ENCODE results near the gene TMEM259. TPM values are rescaled to one million over a fixed set of nuclear protein-coding genes. Genes with fewer than 3 reads are reported as not detected.

TMEM259 gene
- polyA plus RNA-seq, 3 donors, result 92.3 to 145 (median 126) TPM

- DNase-seq (ENCODE audit: extremely low read depth in 1 of 11, low read depth in 9 of 11, low spot score in 4 of 11), result no peak
These were observed 21.6 kb downstream of the TMEM259 start for GRCh38 chr19:999379-999719.

DNA sequence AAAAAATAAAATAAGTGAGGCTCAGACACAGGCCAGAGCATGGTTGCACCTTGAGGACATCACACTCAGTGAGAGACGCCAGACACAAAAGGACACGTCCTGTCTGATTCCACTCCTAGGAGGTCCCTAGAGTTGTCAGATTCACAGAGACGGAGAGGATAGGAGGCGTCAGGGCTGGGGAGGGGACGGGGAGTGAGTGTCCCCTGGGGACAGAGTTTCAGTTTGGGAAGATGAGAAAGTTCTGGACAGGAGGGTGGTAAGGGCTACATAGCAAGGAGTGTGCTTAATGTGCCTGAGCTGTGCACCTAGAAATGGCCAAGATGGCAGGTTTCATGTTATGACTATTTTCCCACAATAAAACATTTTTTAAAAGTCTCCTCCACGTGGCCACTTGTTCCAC, 22.9 kb downstream of the TMEM259 start:
- no peak for DNase-seq (ENCODE audit: extremely low read depth in 1 of 11, low read depth in 9 of 11, low spot score in 4 of 11)

- DNase-seq (ENCODE audit: extremely low read depth in 1 of 11, low read depth in 9 of 11, low spot score in 4 of 11), result no peak
These were observed 24.7 kb downstream of the TMEM259 start for GRCh38 chr19:996051-996838.

DNA sequence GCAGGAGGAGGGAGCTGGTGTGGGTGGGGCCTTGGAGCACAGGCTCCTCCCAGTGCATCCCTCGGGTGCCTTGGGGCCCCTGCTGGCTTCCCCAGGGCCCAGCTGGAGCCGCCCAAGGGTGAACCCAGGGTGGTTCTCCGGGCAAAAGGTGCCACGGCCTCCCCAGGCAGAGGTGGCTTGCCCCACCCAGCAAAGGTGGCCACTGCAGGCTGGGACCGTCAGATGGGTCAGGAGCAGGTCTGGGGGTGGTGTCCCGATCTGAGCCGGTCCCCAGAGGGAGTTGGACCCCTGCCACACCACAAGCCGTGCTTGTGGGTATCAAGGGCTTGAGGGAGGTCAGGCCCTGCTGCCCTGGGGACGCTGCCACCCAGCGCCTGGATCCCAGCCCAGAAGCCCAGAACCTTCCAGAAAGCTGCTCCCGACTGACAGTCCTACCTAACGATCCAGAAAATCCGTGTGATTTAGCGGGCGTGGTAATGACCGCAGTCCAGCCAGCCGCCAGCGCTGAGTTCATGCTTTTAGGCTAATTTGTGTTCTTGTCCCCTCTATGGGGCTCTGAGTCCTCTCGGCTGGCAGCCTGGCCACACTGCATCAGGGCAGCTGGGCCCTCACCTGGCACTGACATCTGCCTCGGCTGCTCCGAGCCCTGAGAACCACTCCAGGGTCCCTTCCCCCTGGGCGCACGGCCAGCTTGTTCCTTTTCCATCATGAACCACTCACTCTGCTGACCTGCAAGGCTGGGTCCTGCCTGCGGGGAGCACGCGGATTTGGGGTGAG, 25.7 kb downstream of the TMEM259 start:
- no peak for DNase-seq (ENCODE audit: extremely low read depth in 1 of 11, low read depth in 9 of 11, low spot score in 4 of 11)

DNA sequence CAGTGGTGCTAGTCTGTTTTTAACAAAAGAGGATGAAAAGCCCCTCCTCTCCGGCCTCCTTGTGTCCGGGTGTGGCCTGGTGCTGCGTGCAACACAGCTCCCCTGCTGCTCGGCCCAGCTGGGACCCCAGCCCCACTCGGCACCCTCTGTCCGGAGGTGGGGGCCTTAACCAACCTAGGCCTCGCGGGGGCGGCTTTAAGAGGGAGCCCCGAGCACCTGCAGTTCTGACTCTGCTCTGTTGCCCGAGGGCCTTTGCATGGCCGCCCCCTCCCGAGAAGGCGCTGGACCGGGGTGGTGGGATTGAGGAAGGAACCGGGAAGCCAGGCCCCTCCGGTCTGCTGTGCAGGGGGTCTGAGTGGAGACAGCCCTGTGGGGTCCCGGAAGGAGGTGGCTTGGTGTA, 26.4 kb downstream of the TMEM259 start:
- DNase-seq (ENCODE audit: extremely low read depth in 1 of 11, low read depth in 9 of 11, low spot score in 4 of 11), result no peak

DNA sequence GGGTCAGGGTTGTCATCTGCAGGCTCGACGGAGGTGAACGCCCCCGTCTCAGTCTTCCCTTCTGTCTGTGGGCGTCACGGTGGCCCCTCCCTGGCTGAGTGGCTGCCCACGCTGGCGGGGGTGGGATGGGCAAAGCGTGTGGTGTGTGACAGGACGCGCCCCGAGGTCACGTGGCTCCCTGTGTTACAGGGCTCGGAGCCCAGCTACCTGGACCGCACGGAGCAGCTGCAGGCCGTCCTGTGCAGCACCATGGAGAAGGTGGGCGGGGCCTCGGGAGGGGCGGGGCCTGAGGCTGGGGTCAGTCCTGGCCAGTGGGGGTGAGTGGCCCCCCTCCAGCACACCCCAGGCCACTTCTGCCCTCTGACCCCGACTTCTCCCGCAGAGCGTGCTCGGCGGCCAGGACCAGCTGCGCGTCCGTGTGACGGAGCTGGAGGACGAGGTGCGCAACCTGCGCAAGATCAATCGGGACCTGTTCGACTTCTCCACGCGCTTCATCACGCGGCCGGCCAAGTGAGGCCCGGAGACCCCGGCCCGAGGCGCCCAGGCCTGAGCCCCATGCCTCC, 27.0 kb downstream of the TMEM259 start:
- DNase-seq (ENCODE audit: extremely low read depth in 1 of 11, low read depth in 9 of 11, low spot score in 4 of 11), result no peak

GRCh38 chr19:993361-993830, 27.5 kb downstream of the TMEM259 start:
- no peak for DNase-seq (ENCODE audit: extremely low read depth in 1 of 11, low read depth in 9 of 11, low spot score in 4 of 11)

- DNase-seq (ENCODE audit: extremely low read depth in 1 of 11, low read depth in 9 of 11, low spot score in 4 of 11), result no peak
These were observed 28.3 kb downstream of the TMEM259 start for GRCh38 chr19:992670-993055.

DNA sequence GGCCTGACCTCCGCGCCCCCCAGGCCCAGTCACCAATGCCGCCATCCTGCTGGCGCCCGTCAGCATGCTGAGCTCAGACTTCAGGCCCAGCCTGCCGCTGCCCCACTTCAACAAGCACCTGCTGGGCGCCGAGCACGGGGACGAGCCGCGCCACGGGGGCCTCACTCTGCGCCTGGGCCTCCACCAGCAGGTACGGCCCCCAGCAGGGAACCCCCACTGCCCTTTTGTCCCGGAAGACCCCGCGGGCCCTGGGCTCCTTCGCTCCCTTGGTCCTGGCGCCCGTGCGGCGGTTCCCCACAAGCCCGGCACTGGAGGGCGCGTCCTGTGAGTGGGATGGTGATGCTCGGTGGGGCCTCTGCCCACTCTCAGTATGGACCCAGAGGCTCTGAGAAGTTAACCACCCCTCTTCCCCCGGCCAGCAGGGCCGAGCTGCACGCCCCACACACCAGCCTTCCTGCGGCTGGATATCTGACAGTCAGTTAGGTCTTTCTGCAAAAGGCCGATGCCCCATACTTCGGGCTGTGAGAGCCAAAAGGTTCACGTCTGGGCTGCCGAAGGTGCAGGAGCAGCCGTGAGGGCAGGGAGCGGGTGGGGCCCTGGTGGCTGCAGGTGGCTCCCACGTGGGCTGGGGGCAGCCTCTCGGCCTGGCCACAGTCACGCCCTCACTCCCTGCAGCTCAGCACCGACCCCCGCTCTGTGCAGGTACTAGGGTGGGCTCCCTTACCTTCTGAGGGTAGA, 28.8 kb downstream of the TMEM259 start:
- no peak for DNase-seq (ENCODE audit: extremely low read depth in 1 of 11, low read depth in 9 of 11, low spot score in 4 of 11)

GRCh38 chr19:991174-991931, 29.6 kb downstream of the TMEM259 start:
- no peak for DNase-seq (ENCODE audit: extremely low read depth in 1 of 11, low read depth in 9 of 11, low spot score in 4 of 11)

DNA sequence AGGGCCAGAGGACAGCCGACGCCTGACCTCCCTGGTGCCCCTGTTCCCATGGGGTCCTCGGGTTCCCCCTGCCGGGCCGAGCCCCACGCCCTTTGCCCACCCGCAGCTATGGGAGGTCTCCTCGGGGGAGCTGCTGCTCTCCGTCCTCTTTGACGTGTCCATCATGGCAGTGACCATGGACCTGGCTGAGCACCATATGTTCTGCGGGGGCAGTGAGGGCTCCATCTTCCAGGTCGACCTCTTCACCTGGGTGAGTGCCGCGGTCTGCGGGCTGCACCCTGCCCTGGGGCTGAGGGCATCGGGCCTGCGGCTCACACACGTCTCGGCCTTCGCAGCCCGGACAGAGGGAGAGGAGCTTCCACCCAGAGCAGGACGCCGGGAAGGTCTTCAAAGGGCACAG, 30.2 kb downstream of the TMEM259 start:
- no peak for DNase-seq (ENCODE audit: extremely low read depth in 1 of 11, low read depth in 9 of 11, low spot score in 4 of 11)

DNA sequence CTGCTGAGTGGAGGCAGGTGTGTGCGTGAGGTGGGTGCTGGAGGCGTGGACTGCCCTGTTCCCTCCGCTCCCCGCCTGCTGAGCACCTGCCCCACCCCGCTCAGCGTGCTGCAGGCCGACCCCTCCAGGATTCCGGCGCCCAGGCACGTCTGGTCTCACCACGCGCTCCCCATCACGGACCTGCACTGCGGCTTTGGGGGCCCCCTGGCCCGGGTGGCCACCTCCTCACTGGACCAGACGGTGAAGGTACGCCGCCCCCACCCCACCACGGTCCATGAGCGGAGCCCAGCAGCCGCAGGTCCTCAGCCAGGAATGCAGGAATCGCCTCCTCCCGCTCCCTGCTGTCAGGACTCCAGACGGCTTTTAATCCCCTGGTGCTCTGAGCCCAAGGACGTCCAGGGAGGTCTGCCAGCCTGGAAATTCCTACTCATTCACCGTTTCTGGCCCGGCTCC, 30.8 kb downstream of the TMEM259 start:
- DNase-seq (ENCODE audit: extremely low read depth in 1 of 11, low read depth in 9 of 11, low spot score in 4 of 11), result no peak

- no peak for DNase-seq (ENCODE audit: extremely low read depth in 1 of 11, low read depth in 9 of 11, low spot score in 4 of 11)
These were observed 31.4 kb downstream of the TMEM259 start for GRCh38 chr19:989381-990081.

DNA sequence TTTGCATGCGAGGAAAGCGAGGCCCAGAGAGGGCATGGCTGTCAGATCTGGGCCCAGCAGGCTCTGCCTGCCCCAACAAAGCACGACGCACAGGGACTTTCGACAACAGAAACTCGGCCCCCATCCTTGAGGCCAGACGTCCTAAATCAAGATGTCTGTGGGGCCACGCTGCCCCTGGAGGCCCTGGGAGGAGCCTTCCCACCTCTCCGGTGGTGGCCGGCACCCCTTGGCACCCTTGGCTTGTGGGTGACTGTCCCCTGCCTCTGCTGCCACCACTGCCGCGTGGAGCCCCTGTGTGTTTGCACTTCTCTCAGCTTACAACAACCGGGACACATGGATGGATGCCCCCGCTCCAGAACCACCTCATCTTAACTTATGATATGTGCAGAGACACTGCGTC, 32.4 kb downstream of the TMEM259 start:
- DNase-seq (ENCODE audit: extremely low read depth in 1 of 11, low read depth in 9 of 11, low spot score in 4 of 11), result no peak

DNA sequence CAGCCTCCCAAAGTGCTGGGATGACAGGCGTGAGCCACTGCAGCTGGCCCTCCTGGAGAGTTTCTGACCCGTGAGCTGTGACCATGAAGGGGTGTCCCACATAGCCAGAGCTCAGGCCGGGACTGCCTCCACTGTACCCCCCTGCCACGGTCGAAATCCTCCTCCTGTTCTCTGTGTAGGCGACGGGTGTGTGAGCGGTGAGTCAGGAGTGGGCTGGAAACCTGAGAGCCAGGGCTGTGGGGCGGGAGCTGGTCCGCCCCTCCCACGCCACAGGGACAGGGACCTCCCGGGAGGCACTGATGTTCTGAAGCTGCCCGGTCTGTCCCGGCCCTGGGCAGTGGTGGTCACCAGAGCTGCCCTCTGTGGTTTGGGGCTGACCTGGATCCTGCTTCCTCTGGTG, 32.8 kb downstream of the TMEM259 start:
- DNase-seq (ENCODE audit: extremely low read depth in 1 of 11, low read depth in 9 of 11, low spot score in 4 of 11), result no peak

- DNase-seq (ENCODE audit: extremely low read depth in 1 of 11, low read depth in 9 of 11, low spot score in 4 of 11), result no peak
These were observed 34.8 kb downstream of the TMEM259 start for GRCh38 chr19:986083-986482.

- peak in 10 of 11 donors; percentile 78 to 91 (median 84) for DNase-seq (ENCODE audit: extremely low read depth in 1 of 11, low read depth in 9 of 11, low spot score in 4 of 11)
These were observed 36.6 kb downstream of the TMEM259 start, which contains the start of gene WDR18 for GRCh38 chr19:984165-984967. Gene WDR18 (plus strand): TSS chr19:984345. CDS start chr19:984354, 9 bp downstream.
